Glutamatergic neuron (in vitro differentiated cells): ENCODE measurements around the gene MUC4. TPM values are rescaled to one million over a fixed set of nuclear protein-coding genes. Genes with fewer than 3 reads are reported as not detected.

Experiments used
- DNase-seq: peaks from one replicate; pipeline ENCODE4 v3.0.0; 2022
- H3K27ac Mint-ChIP-seq: one replicate; pipeline ENCODE4 v1.8.0; 2020; ENCODE audit warnings: mild to moderate bottlenecking, mixed read lengths, inconsistent platforms; ENCODE audit not compliant: unreplicated experiment
- H3K27me3 Mint-ChIP-seq: one replicate; pipeline ENCODE4 v1.8.0; 2020; ENCODE audit warnings: mild to moderate bottlenecking, moderate library complexity, mixed read lengths, inconsistent platforms; ENCODE audit not compliant: unreplicated experiment
- H3K36me3 Mint-ChIP-seq: one replicate; pipeline ENCODE4 v1.8.0; 2020; ENCODE audit warnings: mild to moderate bottlenecking, mixed read lengths, inconsistent platforms; ENCODE audit not compliant: unreplicated experiment
- H3K4me1 Mint-ChIP-seq: one replicate; pipeline ENCODE4 v1.8.0; 2020; ENCODE audit warnings: mild to moderate bottlenecking, low read depth, mixed read lengths, inconsistent platforms; ENCODE audit not compliant: unreplicated experiment
- H3K4me3 Mint-ChIP-seq: one replicate; pipeline ENCODE4 v1.8.0; 2020; ENCODE audit warnings: mild to moderate bottlenecking, mixed read lengths, inconsistent platforms; ENCODE audit not compliant: unreplicated experiment
- H3K9me3 Mint-ChIP-seq: one replicate; pipeline ENCODE4 v1.8.0; 2020; ENCODE audit warnings: mild to moderate bottlenecking, moderate library complexity, mixed read lengths, inconsistent platforms; ENCODE audit not compliant: unreplicated experiment
- CTCF ChIP-seq: fragments of 200-600 bp; sonication (generic); IDR thresholded peaks from one replicate; pipeline ENCODE4 v1.5.0; 2021; ENCODE audit not compliant: partially characterized antibody, unreplicated experiment
- microRNA-seq: library from miRNA; unstranded; fragments of <30 nt; microRNA quantifications from one replicate; pipeline ENCODE4, GENCODE V29; 2020; ENCODE audit not compliant: unreplicated experiment
- total RNA-seq: library from RNA; stranded (reverse); fragmentation: NEBNext Ultra II Directional; extraction: Animal tissue kit (Norgen Biotek cat#: 25700); gene quantifications from one replicate; pipeline ENCODE4 v1.2.1, GENCODE V29; 2021; ENCODE audit not compliant: unreplicated experiment

The MUC4 gene
- total RNA-seq, 1 donor from 2014 or later: 2.5 TPM

GRCh38 chr3:195699388-195699771 is 112.3 kb downstream of the MUC4 start:
- Mint-ChIP-seq H3K4me1 (peaks cover 15% of the 10 kb centered on the region), H3K36me3 (peaks cover 8% of the 10 kb centered on the region), H3K27me3 (peaks cover 7% of the 10 kb centered on the region), H3K4me3 (no peak overlapping the region), H3K27ac (no peak overlapping the region), H3K9me3 (peaks cover 11% of the 10 kb centered on the region)
- no peak for TF ChIP-seq CTCF
- no peak for DNase-seq

GRCh38 chr3:195698647-195699387 is 112.9 kb downstream of the MUC4 start:
- H3K9me3 Mint-ChIP-seq: peaks cover 10% of the 10 kb centered on the region
- H3K4me1 Mint-ChIP-seq: peaks cover 15% of the 10 kb centered on the region
- TF ChIP-seq CTCF: no peak
- H3K36me3 Mint-ChIP-seq: peaks cover 8% of the 10 kb centered on the region
- no peak for DNase-seq
- peak overlapping the region; percentile 60 for H3K4me3 Mint-ChIP-seq
- no peak overlapping the region for H3K27ac Mint-ChIP-seq
- peaks cover 7% of the 10 kb centered on the region for H3K27me3 Mint-ChIP-seq

GRCh38 chr3:195698325-195698646 is 113.4 kb downstream of the MUC4 start:
- H3K36me3 Mint-ChIP-seq: peaks cover 8% of the 10 kb centered on the region
- H3K4me3 Mint-ChIP-seq: peak overlapping the region; percentile 60
- TF ChIP-seq CTCF: no peak
- peaks cover 15% of the 10 kb centered on the region for H3K4me1 Mint-ChIP-seq
- DNase-seq: no peak
- H3K27me3 Mint-ChIP-seq: peaks cover 7% of the 10 kb centered on the region
- no peak overlapping the region for H3K27ac Mint-ChIP-seq
- H3K9me3 Mint-ChIP-seq: peaks cover 10% of the 10 kb centered on the region

GRCh38 chr3:195697582-195698324 is 114.0 kb downstream of the MUC4 start:
- Mint-ChIP-seq H3K4me3 (peak overlapping the region; percentile 60), H3K4me1 (peaks cover 18% of the 10 kb centered on the region), H3K9me3 (peaks cover 10% of the 10 kb centered on the region), H3K27ac (peak overlapping the region; percentile 1), H3K27me3 (peaks cover 7% of the 10 kb centered on the region), H3K36me3 (peaks cover 8% of the 10 kb centered on the region)
- TF ChIP-seq CTCF: no peak
- no peak for DNase-seq

Small RNAs within 50 kb of the gene (microRNA-seq; reads per million reads assigned to microRNA genes)
- gene MIR570: 0.41 reads per million

Other genes with a start within 250 kb of the MUC4 start
- gene APOD, start 228.0 kb downstream of the MUC4 start, total RNA-seq: not detected
- not detected for gene MUC20, start 91.0 kb downstream of the MUC4 start, total RNA-seq
- 46.2 TPM for gene TNK2, start 96.6 kb upstream of the MUC4 start, total RNA-seq